OCI-LY7 (cell line): ENCODE measurements around the gene PTPRT. TPM values are rescaled to one million over a fixed set of nuclear protein-coding genes. Genes with fewer than 3 reads are reported as not detected.

Experiments
- BruUV-seq: library from RNA; stranded (reverse); fragments of 400-500 nt; replicated peaks from 2 replicates; lab custom pipeline; 2021; lab: Mats Ljungman, UMichigan
- CTCF ChIA-PET: fragments of 300-600 bp; sonication (Branson Sonifier 250); formaldehyde crosslinking; loops from one replicate; lab custom pipeline; 2022; ENCODE audit warnings: antibody characterized with exemption; ENCODE audit not compliant: unreplicated experiment; lab: Charles Lee
- POLR2A ChIA-PET: fragments of 300-600 bp; sonication (Branson Sonifier 250); formaldehyde crosslinking; loops from one replicate; lab custom pipeline; 2022; ENCODE audit warnings: antibody characterized with exemption; lab: Charles Lee
- DNase-seq: peaks from one replicate; pipeline ENCODE4 v3.0.0-alpha.2; 2015; ENCODE audit warnings: low spot score
- H2AFZ ChIP-seq: fragments of 200-600 bp; sonication (generic), shearing (Covaris generic); 2 replicates; pipeline ENCODE4 v1.6.1; 2014; ENCODE audit warnings: mild to moderate bottlenecking, antibody characterized with exemption, low read length, moderate library complexity
- H3K27ac ChIP-seq: fragments of 200-600 bp; sonication (generic); 2 replicates; pipeline ENCODE4 v1.5.1; 2014; ENCODE audit warnings: mixed run types, low read depth, mild to moderate bottlenecking, moderate library complexity, low read length, inconsistent platforms; ENCODE audit not compliant: poor library complexity, severe bottlenecking
- H3K36me3 ChIP-seq: fragments of 200-600 bp; sonication (generic); 2 replicates; pipeline ENCODE4 v1.6.1; 2014; ENCODE audit warnings: mild to moderate bottlenecking, antibody characterized with exemption, low read length, moderate library complexity, mixed read lengths; ENCODE audit not compliant: insufficient read depth
- H3K4me1 ChIP-seq: fragments of 200-600 bp; sonication (generic); 2 replicates; pipeline ENCODE4 v1.5.1; 2014; ENCODE audit warnings: mild to moderate bottlenecking, low read length; ENCODE audit not compliant: insufficient read depth, poor library complexity, severe bottlenecking
- H3K4me2 ChIP-seq: fragments of 200-600 bp; sonication (generic); 2 replicates; pipeline ENCODE4 v1.6.1; 2014; ENCODE audit warnings: mild to moderate bottlenecking, low read length
- H3K4me3 ChIP-seq: fragments of 200-600 bp; sonication (generic); 2 replicates; pipeline ENCODE4 v1.5.1; 2014; ENCODE audit warnings: mild to moderate bottlenecking, low read depth, low read length; ENCODE audit not compliant: poor library complexity, severe bottlenecking
- H3K79me2 ChIP-seq: fragments of 200-600 bp; sonication (generic); 2 replicates; pipeline ENCODE4 v1.6.1; 2016; ENCODE audit warnings: low read depth, mild to moderate bottlenecking, low read length, moderate library complexity, mixed read lengths; ENCODE audit not compliant: insufficient read depth
- H3K9me2 ChIP-seq: fragments of 200-600 bp; sonication (generic); 2 replicates; pipeline ENCODE4 v1.6.1; 2016; ENCODE audit warnings: mild to moderate bottlenecking, low read length, mixed read lengths; ENCODE audit not compliant: insufficient read depth
- H3K9me3 ChIP-seq: fragments of 200-600 bp; sonication (generic); 2 replicates; pipeline ENCODE4 v1.6.1; 2014; ENCODE audit warnings: mild to moderate bottlenecking, mixed run types, low read length, mixed read lengths
- H4K20me1 ChIP-seq: fragments of 200-600 bp; sonication (generic); 2 replicates; pipeline ENCODE4 v1.6.1; 2014; ENCODE audit warnings: mild to moderate bottlenecking, antibody characterized with exemption, low read length, moderate library complexity, mixed read lengths; ENCODE audit not compliant: insufficient read depth
- CTCF ChIP-seq: fragments of 200-600 bp; sonication (generic); conservative IDR thresholded peaks from 2 replicates; pipeline ENCODE4 v1.5.1; 2014; ENCODE audit warnings: mild to moderate bottlenecking, antibody characterized with exemption, low read length, moderate library complexity, mixed read lengths
- EZH2phosphoT487 ChIP-seq: fragments of 200-600 bp; sonication (generic); IDR thresholded peaks from 2 replicates; pipeline ENCODE4 v1.6.1; 2018; ENCODE audit warnings: low read depth, borderline replicate concordance, mild to moderate bottlenecking, mixed run types, antibody characterized with exemption, low read length, moderate library complexity, mixed read lengths
- intact Hi-C: fragments of 100-400 bp; cut with micrococcal nuclease; formaldehyde crosslinking; loops from one replicate; pipeline ENCODE4 v1.10.0; 2022; ENCODE audit not compliant: unreplicated experiment
- total RNA-seq, 2 experiments: library from RNA; depleted of rRNA in 1 of 2; stranded (reverse); fragments of >200 nt in 1 of 2; shearing (Covaris generic) in 1 of 2; gene quantifications; 2 replicates each; pipeline ENCODE4 v1.2.3, GENCODE V29; 2014 to 2022

Gene PTPRT
- total RNA-seq, 2 experiments from 2014 or later = not detected

GRCh38 chr20:43161716-43162115 lies 28.0 kb downstream of the PTPRT start:
- H3K4me1 ChIP-seq = no peaks in the 10 kb centered on the region
- CTCF ChIA-PET = no interaction called here
- BruUV-seq = no TSS peak
- no peak overlapping the region for H3K4me3 ChIP-seq
- TF ChIP-seq EZH2phosphoT487 (no peak), CTCF (no peak)
- no peaks in the 10 kb centered on the region for H3K36me3 ChIP-seq
- intact Hi-C loops = no loop called here
- H3K79me2 ChIP-seq = no peaks in the 10 kb centered on the region
- DNase-seq = no peak
- no peaks in the 10 kb centered on the region for H3K9me3 ChIP-seq
- no peaks in the 10 kb centered on the region for H3K9me2 ChIP-seq
- no peak overlapping the region for H3K27ac ChIP-seq
- no peaks in the 10 kb centered on the region for H4K20me1 ChIP-seq
- POLR2A ChIA-PET = no interaction called here
- no peak overlapping the region for H3K4me2 ChIP-seq
- no peak overlapping the region for H2AFZ ChIP-seq

- no peak for TF ChIP-seq CTCF
- TF ChIP-seq EZH2phosphoT487 = no peak
- no peak overlapping the region for H3K4me2 ChIP-seq
- POLR2A ChIA-PET = no interaction called here
Measured at GRCh38 chr20:43160941-43161340, 28.8 kb downstream of the PTPRT start.

GRCh38 chr20:43159994-43160393 lies 29.7 kb downstream of the PTPRT start:
- Histone ChIP-seq H3K9me2 (no peaks in the 10 kb centered on the region), H3K4me2 (no peak overlapping the region), H3K9me3 (no peaks in the 10 kb centered on the region), H3K27ac (no peak overlapping the region), H2AFZ (no peak overlapping the region), H4K20me1 (no peaks in the 10 kb centered on the region), H3K36me3 (no peaks in the 10 kb centered on the region), H3K79me2 (no peaks in the 10 kb centered on the region), H3K4me3 (no peak overlapping the region), H3K4me1 (no peaks in the 10 kb centered on the region)
- TF ChIP-seq CTCF = no peak
- TF ChIP-seq EZH2phosphoT487 = no peak
- no peak for DNase-seq
- ChIA-PET CTCF (no interaction called here), POLR2A (no interaction called here)
- BruUV-seq = no TSS peak
- intact Hi-C loops = no loop called here

More at GRCh38 chr20:43160941-43161340, 28.8 kb downstream of the PTPRT start:
- no TSS peak for BruUV-seq
- Histone ChIP-seq H3K79me2 (no peaks in the 10 kb centered on the region), H3K36me3 (no peaks in the 10 kb centered on the region), H3K4me3 (no peak overlapping the region), H3K9me3 (no peaks in the 10 kb centered on the region), H3K9me2 (no peaks in the 10 kb centered on the region), H4K20me1 (no peaks in the 10 kb centered on the region), H2AFZ (no peak overlapping the region), H3K4me1 (no peaks in the 10 kb centered on the region), H3K27ac (no peak overlapping the region)
- DNase-seq = no peak
- intact Hi-C loops = no loop called here
- CTCF ChIA-PET = no interaction called here
